Measurements from ENCODE around the gene DLX4. TPM values are rescaled to one million over a fixed set of nuclear protein-coding genes. Genes with fewer than 3 reads are reported as not detected.

The DLX4 gene
- total and polyA plus RNA-seq, 2 of the 4 experiments (the other 2 are of a cell fraction): not detected

- Histone ChIP-seq H2BK15ac (ENCODE audit: low read depth, low read length) (no peak overlapping the region), H4K20me1 (ENCODE audit: insufficient read depth, low read length) (0 out of 2 replicates have a peak, but pooled peaks cover 3% of the 10 kb centered on the region), H3K9me3 (ENCODE audit: control insufficient read depth, insufficient read depth, low read length) (peaks cover 2% of the 10 kb centered on the region; the same call in 1 of the 2 replicates), H3K4ac (ENCODE audit: low read depth, low read length) (no peak overlapping the region), H3K18ac (ENCODE audit: low read depth, low read length) (no peak overlapping the region), H4K8ac (ENCODE audit: low read depth in 2 of 2, low read length in 2 of 2) (no peak overlapping the region), H2AK5ac (ENCODE audit: low read depth, low read length) (no peak overlapping the region), H2BK20ac (ENCODE audit: low read depth, low read length) (no peak overlapping the region), H3K27ac (ENCODE audit: insufficient read depth, low read length) (no peak overlapping the region), H3K23ac (ENCODE audit: low read depth, low read length) (no peak overlapping the region), H3K9me1 (ENCODE audit: insufficient read depth, low read length) (no peaks in the 10 kb centered on the region), H2AFZ (replicated peaks; ENCODE audit: low read length, poor library complexity) (no peak overlapping the region), H4K91ac (ENCODE audit: insufficient read depth, low read depth, low read length) (no peak overlapping the region), H3K4me1 (ENCODE audit: control insufficient read depth, insufficient read depth, low read length) (peaks cover 3% of the 10 kb centered on the region; the same call in 1 of the 2 replicates), H3K4me2 (ENCODE audit: low read depth, low read length) (no peak overlapping the region), H3K14ac (replicated peaks; ENCODE audit: low read depth, low read length) (no peak overlapping the region), H3K56ac (ENCODE audit: extremely low read depth, insufficient read depth, low read length) (no peak overlapping the region), H2BK5ac (ENCODE audit: low read depth, low read length, poor library complexity, severe bottlenecking) (no peak overlapping the region), H3K36me3 (ENCODE audit: control insufficient read depth, insufficient read depth, low read length) (no peaks in the 10 kb centered on the region), H3K27me3 (ENCODE audit: control insufficient read depth, insufficient read depth, low read length) (peaks cover 98% of the 10 kb centered on the region), H3K9ac (ENCODE audit: low read depth, low read length) (no peak overlapping the region), H4K5ac (ENCODE audit: low read depth, low read length) (no peak overlapping the region), H3K4me3 (ENCODE audit: insufficient read depth, low read depth, low read length) (no peak overlapping the region), H2AK9ac (replicated peaks; ENCODE audit: low read depth, low read length, poor library complexity) (no peak overlapping the region), H3K79me1 (ENCODE audit: low read depth in 1 of 2, low read length in 2 of 2) (no peaks in the 10 kb centered on the region), H2BK120ac (ENCODE audit: low read depth, low read length) (no peak overlapping the region)
- intact Hi-C loops (cut with micrococcal nuclease) (no loop called here), in situ Hi-C loops (cut with MboI; ENCODE audit: low sequenced_read_pairs) (loop anchor here (10.0 kb wide), 1 partner anchor 286 kb away; the partner anchor contains the start of gene SLC35B1), dilution Hi-C loops (cut with HindIII; ENCODE audit: low sequenced_read_pairs, unreplicated experiment) (no loop called here)
- POLR2A ChIA-PET (ENCODE audit: unreplicated experiment): no interaction called here
- no TSS peak for BruUV-seq (replicated peaks)
- ATAC-seq (ENCODE audit: low read depth): no peak
- CTCF ChIA-PET: interaction anchor here (0.6 to 0.7 kb wide), 2 partner anchors 38 to 130 kb away, joined by 4 to 6 read pairs; no protein-coding TSS in a partner anchor
- no CpG with 5 or more reads among the region's 3 CpGs for WGBS, 2 experiments (ENCODE audit: extremely low coverage in 2 of 2, insufficient read length in 1 of 2)
- DNase-seq: no peak
- TF ChIP-seq ELK1 (IDR thresholded peaks at IDR 0.05; ENCODE audit: borderline replicate concordance, low read depth, low read length): no peak
- TF ChIP-seq MAZ (IDR thresholded peaks at IDR 0.05; ENCODE audit: borderline replicate concordance, low read depth, low read length): no peak
- no peak for TF ChIP-seq MAFK (IDR thresholded peaks at IDR 0.05; ENCODE audit: low read depth, low read length)
- TF ChIP-seq USF2 (IDR thresholded peaks at IDR 0.05; ENCODE audit: low read depth, low read length): no peak
- TF ChIP-seq RAD21 (IDR thresholded peaks at IDR 0.05; ENCODE audit: low read length): no peak
- TF ChIP-seq POLR2A (IDR thresholded peaks at IDR 0.05; ENCODE audit: low read depth, low read length): no peak
- no peak for TF ChIP-seq MXI1 (IDR thresholded peaks at IDR 0.05; ENCODE audit: borderline replicate concordance, low read depth, low read length)
- no peak for TF ChIP-seq NFE2L2 (IDR thresholded peaks at IDR 0.05; ENCODE audit: low read depth, low read length)
- TF ChIP-seq SMC3 (IDR thresholded peaks at IDR 0.05; ENCODE audit: low read depth, low read length): no peak
- TF ChIP-seq BHLHE40 (IDR thresholded peaks at IDR 0.05; ENCODE audit: low read depth, low read length): no peak
- TF ChIP-seq CHD1 (IDR thresholded peaks at IDR 0.05; ENCODE audit: low read depth, low read length): no peak
These were observed 21.3 kb downstream of the DLX4 start for GRCh38 chr17:49990331-49990730.

Data from IMR-90 (cell line).